GM23248 (cell line): ENCODE results near the gene GCNT1. TPM values are rescaled to one million over a fixed set of nuclear protein-coding genes. Genes with fewer than 3 reads are reported as not detected.
"Not testable (repeated sequence)": the region's sequence is repeated elsewhere in the genome, so short reads cannot be mapped to it uniquely, and the experiment has no call there.

Experiments used
- DNase-seq: peaks from one replicate; pipeline ENCODE4 v3.0.0-alpha.2; 2015
- H2AFZ ChIP-seq: fragments of 200-600 bp; sonication (generic); 2 replicates; pipeline ENCODE4 v1.6.1; 2016; ENCODE audit warnings: antibody characterized with exemption
- H3F3A ChIP-seq: fragments of 200-600 bp; sonication (generic); 2 replicates; pipeline ENCODE4 v1.6.1; 2016; ENCODE audit warnings: mild to moderate bottlenecking, antibody characterized with exemption, mixed run types; ENCODE audit not compliant: insufficient read depth
- H3K27ac ChIP-seq: fragments of 200-600 bp; sonication (generic); 2 replicates; pipeline ENCODE4 v1.5.1; 2016; ENCODE audit warnings: mild to moderate bottlenecking
- H3K27me3 ChIP-seq: fragments of 200-600 bp; sonication (generic); replicated peaks from 2 replicates; pipeline ENCODE4 v1.6.1; 2016; ENCODE audit warnings: mild to moderate bottlenecking; ENCODE audit not compliant: insufficient read depth
- H3K36me3 ChIP-seq: fragments of 200-600 bp; sonication (generic); 2 replicates; pipeline ENCODE4 v1.6.1; 2016; ENCODE audit warnings: low read depth, mild to moderate bottlenecking
- H3K4me1 ChIP-seq: fragments of 200-600 bp; sonication (generic); 2 replicates; pipeline ENCODE4 v1.6.1; 2016; ENCODE audit warnings: mild to moderate bottlenecking; ENCODE audit not compliant: insufficient read depth
- H3K4me2 ChIP-seq: fragments of 200-600 bp; sonication (generic); one replicate; pipeline ENCODE4 v1.6.1; 2016; ENCODE audit warnings: mild to moderate bottlenecking; ENCODE audit not compliant: unreplicated experiment
- H3K4me3 ChIP-seq: fragments of 200-600 bp; sonication (generic); 2 replicates; pipeline ENCODE4 v1.5.1; 2016; ENCODE audit warnings: mild to moderate bottlenecking
- H3K79me2 ChIP-seq: fragments of 200-600 bp; sonication (generic); 2 replicates; pipeline ENCODE4 v1.6.1; 2016; ENCODE audit warnings: mild to moderate bottlenecking; ENCODE audit not compliant: insufficient read depth
- H3K9ac ChIP-seq: fragments of 200-600 bp; sonication (generic); 2 replicates; pipeline ENCODE4 v1.6.1; 2016; ENCODE audit warnings: mild to moderate bottlenecking
- H3K9me2 ChIP-seq: fragments of 200-600 bp; sonication (generic); 2 replicates; pipeline ENCODE4 v1.6.1; 2016; ENCODE audit warnings: mixed run types, mild to moderate bottlenecking, moderate library complexity; ENCODE audit not compliant: insufficient read depth
- H3K9me3 ChIP-seq: fragments of 200-600 bp; sonication (generic); one replicate; pipeline ENCODE4 v1.6.1; 2017; ENCODE audit warnings: low read depth
- H4K20me1 ChIP-seq: fragments of 200-600 bp; sonication (generic); 2 replicates; pipeline ENCODE4 v1.6.0; 2016; ENCODE audit not compliant: insufficient read depth
- EZH2 ChIP-seq: fragments of 200-600 bp; sonication (generic); IDR thresholded peaks from 2 replicates; pipeline ENCODE4 v1.6.1; 2018; ENCODE audit warnings: antibody characterized with exemption, mild to moderate bottlenecking; ENCODE audit not compliant: insufficient read depth, poor library complexity, severe bottlenecking
- EZH2phosphoT487 ChIP-seq: fragments of 200-600 bp; sonication (generic); IDR thresholded peaks from 2 replicates; pipeline ENCODE4 v1.6.1; 2018; ENCODE audit warnings: antibody characterized with exemption, moderate library complexity, mild to moderate bottlenecking, low read depth; ENCODE audit not compliant: insufficient read depth
- WGBS, 2 experiments: methylation state at CpG; one replicate each; pipeline ENCODE4 v1.1.6; 2015 to 2017; ENCODE audit warnings: low lambda C conversion rate in 2 of 2, low coverage in 1 of 2; ENCODE audit errors: missing lambda C conversion rate in 2 of 2; 5-methylcytosine and 5-hydroxymethylcytosine counted together
- in situ Hi-C: fragments of 300-500 bp; cut with MboI; formaldehyde crosslinking; loops from 2 replicates; pipeline ENCODE4 v1.15.0; 2020
- polyA plus RNA-seq: library from polyadenylated mRNA; unstranded; fragments of >200 nt; fragmentation: Nextera tagmentation; extraction: Ambion mirVana; gene quantifications from 2 replicates; pipeline ENCODE4 v1.2.1, GENCODE V29; 2016
- total RNA-seq: library from RNA; depleted of rRNA; stranded (reverse); fragments of >200 nt; shearing (Covaris generic); gene quantifications from 2 replicates; pipeline ENCODE4 v1.2.3, GENCODE V29; 2014

GCNT1 gene
- total and polyA plus RNA-seq, 2 experiments from 2014 or later = 8.5 to 15.2 TPM

GRCh38 chr9:76516871-76517270 lies 57.9 kb downstream of the GCNT1 start:
- Histone ChIP-seq H3K9me3 (no peaks in the 10 kb centered on the region), H3K27me3 (no peaks in the 10 kb centered on the region), H4K20me1 (no peaks in the 10 kb centered on the region), H2AFZ (no peak overlapping the region), H3K79me2 (no peaks in the 10 kb centered on the region), H3K9me2 (no peaks in the 10 kb centered on the region), H3K9ac (no peak overlapping the region), H3K4me2 (no peak overlapping the region), H3K4me1 (peaks cover 6% of the 10 kb centered on the region), H3K4me3 (no peak overlapping the region), H3K27ac (no peak overlapping the region), H3F3A (no peaks in the 10 kb centered on the region), H3K36me3 (no peaks in the 10 kb centered on the region)
- DNase-seq = no peak
- in situ Hi-C loops = no loop called here
- 94 to 98% methylated on average over 3 of the region's 3 CpGs for WGBS, 2 experiments
- no peak for TF ChIP-seq EZH2
- TF ChIP-seq EZH2phosphoT487 = no peak

- Histone ChIP-seq H3K9me3 (no peaks in the 10 kb centered on the region), H3K9me2 (no peaks in the 10 kb centered on the region), H3K27ac (no peak overlapping the region), H3K36me3 (no peaks in the 10 kb centered on the region), H3K9ac (no peak overlapping the region), H3K79me2 (no peaks in the 10 kb centered on the region), H3K4me3 (no peak overlapping the region), H4K20me1 (no peaks in the 10 kb centered on the region), H3K4me2 (no peak overlapping the region), H3K4me1 (no peaks in the 10 kb centered on the region), H2AFZ (no peak overlapping the region), H3K27me3 (no peaks in the 10 kb centered on the region), H3F3A (no peaks in the 10 kb centered on the region)
- 80 to 82% methylated on average over 8 of the region's 8 CpGs for WGBS, 2 experiments
- TF ChIP-seq EZH2phosphoT487 = no peak
- no peak for TF ChIP-seq EZH2
- DNase-seq = no peak
- in situ Hi-C loops = no loop called here
These were observed 60.3 kb downstream of the GCNT1 start for GRCh38 chr9:76519075-76519835.

- H3K4me1 ChIP-seq = peaks cover 8% of the 10 kb centered on the region; the same call in 1 of the 2 replicates
- no peak overlapping the region for H3K4me2 ChIP-seq
- no peaks in the 10 kb centered on the region for H3K79me2 ChIP-seq
- no peak for TF ChIP-seq EZH2phosphoT487
- no peak for TF ChIP-seq EZH2
- no peak overlapping the region for H3K27ac ChIP-seq
- no peak overlapping the region for H3K4me3 ChIP-seq
- in situ Hi-C loops = no loop called here
- H3K9me3 ChIP-seq = no peaks in the 10 kb centered on the region
- no peaks in the 10 kb centered on the region for H3K27me3 ChIP-seq
- no peaks in the 10 kb centered on the region for H3K36me3 ChIP-seq
- no peaks in the 10 kb centered on the region for H3K9me2 ChIP-seq
- 83 to 88% methylated on average over 6 of the region's 6 CpGs for WGBS, 2 experiments
- H4K20me1 ChIP-seq = no peaks in the 10 kb centered on the region
- H2AFZ ChIP-seq = no peak overlapping the region
- DNase-seq = no peak
- H3F3A ChIP-seq = 0 out of 2 replicates have a peak, but pooled peaks cover 7% of the 10 kb centered on the region
- H3K9ac ChIP-seq = no peak overlapping the region
These were observed 62.3 kb downstream of the GCNT1 start for GRCh38 chr9:76521244-76521681.

GRCh38 chr9:76521906-76522305 lies 62.9 kb downstream of the GCNT1 start:
- H3K9me2 ChIP-seq = no peaks in the 10 kb centered on the region

GRCh38 chr9:76523617-76524200 lies 64.7 kb downstream of the GCNT1 start:
- H3K4me2 ChIP-seq, H3K27ac ChIP-seq, H3K9me2 ChIP-seq, in situ Hi-C loops, DNase-seq, H2AFZ ChIP-seq, H4K20me1 ChIP-seq, H3K9me3 ChIP-seq, H3K4me3 ChIP-seq, H3K36me3 ChIP-seq, H3K79me2 ChIP-seq, H3K9ac ChIP-seq, H3K27me3 ChIP-seq: not testable (repeated sequence)
- H3K4me1 ChIP-seq = peaks cover 11% of the 10 kb centered on the region; the same call in 1 of the 2 replicates
- WGBS, 2 experiments = 85 to 88% methylated on average over 18 to 36 of the region's 36 CpGs
- peaks cover 13% of the 10 kb centered on the region; the same call in 1 of the 2 replicates for H3F3A ChIP-seq

More at GRCh38 chr9:76521906-76522305, 62.9 kb downstream of the GCNT1 start:
- no peak for DNase-seq
- Histone ChIP-seq H3F3A (0 out of 2 replicates have a peak, but pooled peaks cover 10% of the 10 kb centered on the region), H3K4me1 (peaks cover 11% of the 10 kb centered on the region; the same call in 1 of the 2 replicates), H2AFZ (no peak overlapping the region), H3K9ac (no peak overlapping the region), H3K4me2 (no peak overlapping the region), H3K36me3 (no peaks in the 10 kb centered on the region), H3K27ac (no peak overlapping the region), H3K79me2 (no peaks in the 10 kb centered on the region), H3K4me3 (no peak overlapping the region), H4K20me1 (no peaks in the 10 kb centered on the region), H3K9me3 (no peaks in the 10 kb centered on the region), H3K27me3 (no peaks in the 10 kb centered on the region)
- 86 to 89% methylated on average over 3 of the region's 3 CpGs for WGBS, 2 experiments
- TF ChIP-seq EZH2phosphoT487 (no peak), EZH2 (no peak)
- in situ Hi-C loops = no loop called here
